Erythroblast (primary cell): ENCODE data around the gene PTPRN2.

ENCODE experiments used
- DNase-seq, 2 experiments: peaks; one replicate each; lab custom pipeline; 2025; lab: John Stamatoyannopoulos, UW
- GATA1 ChIP-seq: IDR thresholded peaks from 2 replicates; pipeline ENCODE4 v1.6.1; 2011; ENCODE audit warnings: low read depth, mild to moderate bottlenecking, control low read depth, low read length, moderate library complexity
- POLR2A ChIP-seq: IDR thresholded peaks from 2 replicates; pipeline ENCODE4 v1.6.1; 2011; ENCODE audit warnings: mild to moderate bottlenecking, low read length

Gene PTPRN2

DNA sequence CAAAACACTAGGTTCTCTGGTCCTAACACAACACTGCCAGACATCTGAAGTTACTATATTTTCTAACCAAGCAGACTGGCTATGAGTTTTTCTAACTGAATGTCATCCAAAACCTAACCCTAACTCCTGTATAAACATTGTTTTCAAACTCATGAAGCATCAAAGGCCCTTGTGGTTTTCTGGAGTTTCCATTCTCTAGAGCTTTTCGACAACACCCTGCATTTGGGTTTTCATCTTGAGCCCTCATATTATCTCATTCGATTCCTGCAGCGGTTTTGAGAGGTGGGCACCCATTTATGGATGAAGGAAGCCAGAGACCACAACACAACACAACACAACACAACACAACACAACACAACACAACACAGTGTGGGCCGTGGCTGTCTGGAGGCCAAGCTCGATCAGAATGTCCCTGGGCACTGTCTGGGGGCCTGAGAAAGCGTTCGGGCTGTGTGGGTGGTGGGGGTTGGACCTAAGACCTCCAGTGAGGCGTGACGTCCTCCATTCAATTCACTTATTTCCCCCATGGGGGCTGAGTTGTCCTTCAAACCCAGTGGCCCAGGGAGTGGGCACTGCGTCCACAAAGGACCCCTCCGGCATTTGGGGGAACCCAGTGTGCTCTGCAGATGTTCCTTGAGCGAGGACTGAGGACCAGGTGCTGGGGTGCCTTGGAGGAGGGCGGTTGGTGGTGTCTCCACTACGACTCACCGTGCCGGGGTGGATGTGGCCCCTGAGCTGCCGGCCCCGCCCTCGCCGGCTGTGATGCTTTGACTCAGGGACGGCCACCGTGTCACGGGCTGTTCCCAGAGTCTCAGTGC, 760.4 kb downstream of the PTPRN2 start:
- TF ChIP-seq GATA1 (no peak), POLR2A (no peak)
- DNase-seq, result no peak

DNA sequence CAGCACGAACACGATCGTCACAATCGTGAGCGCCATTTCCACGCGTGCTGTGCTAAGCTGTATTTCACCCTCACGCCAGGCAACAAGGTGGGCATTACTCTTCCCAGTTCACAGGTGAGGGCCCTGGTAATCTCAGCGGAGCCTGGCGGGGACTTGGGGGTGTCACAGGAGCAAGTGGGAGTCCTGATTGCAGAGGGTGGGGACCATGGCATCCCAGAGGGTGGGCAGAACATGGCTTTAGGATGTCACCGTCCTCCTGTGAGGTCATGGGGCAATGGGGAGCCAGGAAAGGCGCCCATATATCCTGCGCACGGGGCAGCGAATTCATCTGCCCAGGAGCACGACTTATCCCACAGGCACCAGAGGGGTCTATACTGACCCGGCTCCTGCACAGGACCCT, 761.1 kb downstream of the PTPRN2 start:
- DNase-seq, result no peak
- TF ChIP-seq GATA1 (no peak), POLR2A (no peak)

DNA sequence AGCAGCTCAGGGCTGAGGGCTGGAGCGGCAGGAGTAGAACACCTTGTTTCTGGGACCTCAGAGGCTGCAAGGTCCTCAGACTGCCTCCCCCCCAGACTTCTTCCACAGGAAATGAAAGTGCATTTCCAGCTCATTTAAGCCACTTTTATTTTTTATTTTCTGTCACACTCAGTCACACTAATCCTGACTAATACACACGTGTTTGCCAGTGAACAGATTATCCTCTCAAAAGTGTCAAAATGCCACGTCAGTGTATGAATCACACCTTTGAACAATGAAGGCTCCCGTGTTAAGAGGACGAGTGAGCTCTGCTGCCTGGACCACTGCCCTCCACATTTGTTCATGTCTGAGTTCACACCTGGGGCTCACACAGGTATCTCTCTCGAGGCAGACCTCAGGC, 762.3 kb downstream of the PTPRN2 start:
- TF ChIP-seq POLR2A, result no peak
- no peak for TF ChIP-seq GATA1
- no peak for DNase-seq

DNA sequence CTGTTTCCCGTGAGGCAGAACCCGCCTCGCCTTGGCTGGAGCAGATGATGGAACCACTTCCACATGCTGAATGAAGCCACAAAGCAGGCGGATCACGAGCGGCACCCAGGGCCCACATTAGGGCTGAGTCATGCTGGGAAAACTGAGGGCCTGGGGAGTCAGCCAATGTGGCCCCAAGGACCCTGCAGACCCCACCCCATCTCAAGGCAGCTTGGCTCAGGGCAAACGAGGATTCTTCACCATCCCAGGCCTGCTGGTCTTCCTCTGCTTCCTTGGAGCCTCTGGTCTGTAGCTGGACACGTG, 762.9 kb downstream of the PTPRN2 start:
- TF ChIP-seq GATA1, result no peak
- TF ChIP-seq POLR2A, result no peak
- DNase-seq, result no peak

DNA sequence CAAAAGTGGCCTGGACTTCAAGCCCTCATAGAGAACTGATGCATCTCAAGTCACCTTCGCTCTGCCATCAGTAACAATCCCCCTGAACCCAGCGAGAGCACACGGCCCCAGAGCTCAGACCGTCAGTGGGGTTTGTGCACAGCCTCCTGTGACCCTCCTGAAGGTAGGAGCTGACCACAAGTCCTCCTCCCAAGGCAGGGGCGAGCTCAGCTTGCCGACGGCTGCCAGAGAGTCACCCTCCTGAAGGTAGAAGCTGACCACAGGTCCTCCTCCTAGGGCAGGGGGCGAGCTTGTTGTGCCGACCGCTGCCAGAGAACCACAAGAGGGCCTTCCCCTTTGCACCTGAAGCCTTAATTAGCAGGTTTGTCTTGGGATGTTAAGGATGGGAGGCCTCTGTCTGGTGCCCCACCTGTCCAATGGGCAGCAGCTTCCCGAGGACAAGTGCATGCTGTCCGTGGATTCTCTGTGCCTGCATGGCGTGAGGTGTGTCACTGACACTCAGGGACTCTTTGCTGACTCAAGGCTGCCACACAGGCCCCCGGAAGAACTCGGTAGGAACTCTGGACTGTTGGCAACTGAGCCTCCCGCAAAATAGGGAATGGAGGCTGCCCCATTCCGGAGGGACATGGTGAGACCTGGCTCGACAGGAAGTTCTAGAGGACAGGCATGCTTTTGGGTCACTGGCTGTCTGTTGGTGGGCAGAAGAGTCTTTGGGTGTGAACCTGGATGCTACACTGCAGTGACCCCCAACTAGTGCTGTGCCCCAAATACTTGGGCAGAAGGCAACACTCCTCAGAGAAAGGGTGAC, 763.4 kb downstream of the PTPRN2 start:
- TF ChIP-seq POLR2A, result no peak
- TF ChIP-seq GATA1, result no peak

DNA sequence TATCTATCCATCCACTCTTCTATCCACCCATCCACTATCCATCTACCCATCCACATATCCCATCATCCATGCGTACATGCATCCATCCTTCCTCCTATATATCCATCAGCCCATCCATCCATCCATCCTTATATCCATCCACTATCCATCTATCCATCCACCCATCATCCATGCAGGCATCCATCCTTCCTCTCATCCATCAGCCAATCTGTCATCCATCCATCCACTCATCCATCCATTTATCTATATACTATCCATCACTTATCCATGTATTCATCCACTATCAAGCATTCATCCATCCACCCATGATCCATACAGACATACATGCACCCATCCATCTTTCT, 765.0 kb downstream of the PTPRN2 start:
- TF ChIP-seq GATA1 (no peak), POLR2A (no peak)
- no peak for DNase-seq

More for the DNA sequence above, 763.4 kb downstream of the PTPRN2 start:
- no peak for DNase-seq

DNA sequence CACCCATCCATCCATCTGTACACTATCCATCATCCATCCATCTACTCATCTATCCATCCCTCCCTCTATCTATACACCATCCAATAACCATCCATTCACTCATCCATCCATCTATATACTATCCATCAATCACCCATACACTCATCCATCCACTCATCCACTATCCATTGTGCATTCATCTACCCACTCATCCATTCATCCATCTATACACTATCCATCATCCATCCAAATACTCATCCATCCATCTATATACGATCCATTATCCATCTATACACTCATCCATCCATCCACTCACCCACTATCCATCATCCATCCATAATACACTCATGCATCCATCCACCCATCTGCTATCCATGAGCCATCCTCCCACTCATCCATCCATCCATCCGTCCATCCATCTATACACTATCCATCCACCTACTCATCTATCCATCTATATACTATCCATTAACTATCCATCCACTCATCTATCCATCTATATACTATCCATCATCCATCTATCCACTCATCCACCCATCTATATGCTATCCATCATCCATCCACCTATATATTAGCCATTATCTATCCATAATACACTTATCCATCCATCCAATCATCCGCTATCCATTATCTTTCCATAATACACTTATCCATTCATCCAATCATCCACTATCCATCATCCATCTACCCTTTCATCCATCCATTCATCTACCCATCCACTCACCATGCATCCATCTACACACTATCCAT, 765.5 kb downstream of the PTPRN2 start:
- no peak for DNase-seq
- TF ChIP-seq GATA1, result no peak
- no peak for TF ChIP-seq POLR2A

DNA sequence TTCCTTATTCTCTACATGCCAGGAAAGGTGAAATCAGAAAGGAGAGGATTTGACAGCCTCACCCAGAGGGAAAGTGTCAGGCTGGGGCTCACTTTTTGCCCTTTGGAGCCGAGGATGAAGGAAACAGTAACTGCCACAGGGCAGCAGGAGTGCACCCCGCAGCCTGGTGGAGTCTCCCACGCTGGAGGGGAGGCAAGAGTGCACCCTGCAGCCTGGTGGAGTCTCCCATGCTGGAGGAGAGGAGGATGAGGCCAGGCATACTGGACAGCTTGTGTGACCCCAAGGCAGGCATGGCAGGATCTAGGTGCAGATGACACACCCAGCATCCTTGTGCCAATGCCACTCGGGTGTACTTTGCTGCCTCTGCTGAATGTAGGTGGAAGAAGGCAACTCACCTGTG, 766.8 kb downstream of the PTPRN2 start:
- TF ChIP-seq GATA1 (no peak), POLR2A (no peak)
- DNase-seq, result no peak

DNA sequence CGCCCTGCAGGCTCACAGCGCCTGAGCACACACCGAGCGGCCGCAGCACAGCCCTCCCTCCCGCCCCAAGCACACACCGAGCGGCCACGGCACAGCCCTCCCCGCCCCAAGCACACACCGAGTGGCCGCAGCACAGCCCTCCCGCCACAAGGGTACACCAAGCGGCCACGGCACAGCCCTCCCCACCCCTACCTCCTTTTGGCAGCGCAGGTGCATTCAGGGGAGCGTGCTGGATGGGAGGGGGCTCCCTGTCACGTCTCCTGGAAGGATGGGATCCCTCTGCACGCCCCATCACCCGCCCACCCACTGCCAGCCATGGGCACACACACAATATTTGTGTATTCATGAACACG, 768.2 kb downstream of the PTPRN2 start:
- no peak for DNase-seq
- TF ChIP-seq GATA1 (no peak), POLR2A (no peak)

DNA sequence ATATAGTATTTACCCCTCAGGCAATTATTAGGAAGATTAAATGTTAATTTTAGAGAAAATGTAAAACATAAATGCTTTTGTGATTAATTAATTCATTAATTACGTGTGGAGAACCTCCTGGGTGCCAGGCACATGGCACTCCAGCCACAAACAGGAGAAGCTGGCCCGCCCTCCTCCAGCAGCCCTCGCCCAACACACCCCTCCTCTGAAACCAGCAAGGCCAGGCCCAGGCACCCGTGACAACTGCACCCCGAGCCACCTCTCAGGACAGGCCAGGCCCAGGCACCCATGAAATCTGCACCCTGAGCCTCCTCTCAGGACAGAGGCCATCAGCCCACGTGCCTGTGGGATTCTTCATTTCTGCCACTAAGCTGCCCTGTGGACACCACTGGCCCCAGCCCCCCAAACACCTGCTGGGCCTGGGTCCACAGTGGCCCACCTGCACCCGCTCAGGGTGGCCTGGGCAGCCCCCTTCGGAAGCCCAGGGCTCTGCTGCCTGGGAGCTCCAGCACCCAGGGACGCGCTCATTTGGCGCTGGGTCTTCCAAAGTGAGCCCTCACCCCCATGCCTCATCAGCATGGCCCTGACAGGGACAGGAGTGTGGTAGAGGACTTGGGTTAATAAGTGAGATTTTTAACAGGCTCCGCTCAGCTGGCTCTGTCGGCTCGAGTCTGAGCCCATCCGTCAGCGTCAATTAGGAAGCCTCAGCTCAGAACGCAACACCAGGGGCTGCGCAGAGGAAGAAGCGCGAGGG, 768.7 kb downstream of the PTPRN2 start:
- no peak for TF ChIP-seq POLR2A
- no peak for TF ChIP-seq GATA1
- DNase-seq, result no peak

DNA sequence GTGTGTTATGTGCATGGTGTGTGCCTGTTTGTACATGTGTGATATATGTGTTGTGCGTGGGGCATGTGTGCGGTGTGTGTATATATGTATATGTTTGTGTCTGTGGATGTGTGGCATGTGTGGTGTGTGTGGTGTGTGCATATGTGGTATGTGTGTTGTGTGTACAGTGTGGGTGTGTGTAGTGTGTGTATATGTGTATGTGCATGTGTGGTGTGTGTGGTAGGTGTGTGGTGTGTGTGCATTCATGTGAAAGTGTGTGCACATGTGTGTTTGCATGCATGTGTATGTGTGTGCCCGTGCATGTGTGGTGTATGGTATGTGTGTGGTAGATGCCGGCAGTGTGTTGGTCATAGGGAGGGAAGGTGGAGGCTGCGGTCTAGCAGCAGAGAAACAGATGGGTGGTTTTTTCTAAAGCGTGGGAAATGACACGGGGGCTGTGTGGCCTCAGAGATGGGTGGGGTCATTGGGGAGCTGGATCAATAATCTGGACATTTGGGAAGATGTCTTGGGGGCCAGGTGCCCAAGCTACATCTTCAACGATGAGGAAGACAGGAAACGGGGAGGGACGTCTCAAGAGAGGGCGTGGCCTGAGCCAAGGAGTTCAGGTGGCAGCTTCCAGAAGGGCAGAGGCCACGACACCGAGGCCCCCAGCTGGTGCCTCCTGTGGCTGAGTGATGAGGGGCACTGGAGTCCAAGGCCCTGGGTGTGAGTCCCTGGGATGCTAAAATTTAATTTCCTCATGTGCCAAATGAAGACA, 769.5 kb downstream of the PTPRN2 start:
- TF ChIP-seq GATA1, result no peak
- TF ChIP-seq POLR2A, result no peak
- no peak for DNase-seq

DNA sequence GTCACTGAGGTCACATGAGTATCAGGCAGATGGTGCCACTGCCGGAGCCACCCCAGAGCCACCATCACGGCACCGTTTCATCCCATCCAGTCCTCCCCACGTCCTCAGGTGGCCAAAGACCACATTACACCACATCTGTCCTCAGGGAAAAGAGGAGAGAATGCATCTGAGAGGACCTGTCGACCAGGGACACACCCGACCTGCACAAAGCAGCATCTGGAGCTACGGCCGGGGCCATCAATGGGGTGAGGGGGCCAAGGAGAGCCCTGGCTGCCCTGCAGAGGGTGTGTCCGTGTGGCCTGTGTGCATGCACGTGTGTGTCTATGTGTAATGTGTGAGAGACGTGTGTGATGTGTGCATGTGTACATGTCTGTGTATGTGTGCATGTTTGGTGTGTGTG, 770.2 kb downstream of the PTPRN2 start:
- DNase-seq, result no peak
- TF ChIP-seq POLR2A (no peak), GATA1 (no peak)
